GM23338 (cell line): ENCODE data around the gene TSKS. TPM values are rescaled to one million over a fixed set of nuclear protein-coding genes. Genes with fewer than 3 reads are reported as not detected.

Source experiments
- ATAC-seq: fragments of 200-7000 bp; cut with Tn5 transposase; 3 replicates; pipeline ENCODE4 v1.9.1; 2020
- DNase-seq: peaks from one replicate; pipeline ENCODE4 v3.0.0-alpha.2; 2015; ENCODE audit warnings: low spot score
- H2AFZ ChIP-seq: fragments of 200-600 bp; sonication (generic); 2 replicates; pipeline ENCODE4 v1.8.0; 2016; ENCODE audit warnings: antibody characterized with exemption, mild to moderate bottlenecking, moderate library complexity
- H3F3A ChIP-seq: fragments of 200-600 bp; sonication (generic); replicated peaks from 2 replicates; pipeline ENCODE4 v1.8.0; 2017; ENCODE audit warnings: antibody characterized with exemption, mixed run types, low read depth
- H3K27ac ChIP-seq: fragments of 200-600 bp; sonication (generic); 2 replicates; pipeline ENCODE4 v1.6.1; 2016; ENCODE audit warnings: low read depth
- H3K27me3 ChIP-seq: fragments of 200-600 bp; sonication (generic); 2 replicates; pipeline ENCODE4 v1.8.0; 2016; ENCODE audit warnings: mild to moderate bottlenecking, mixed run types, moderate library complexity; ENCODE audit not compliant: insufficient read depth
- H3K36me3 ChIP-seq: fragments of 200-600 bp; sonication (generic); 2 replicates; pipeline ENCODE4 v1.8.0; 2016; ENCODE audit warnings: mild to moderate bottlenecking; ENCODE audit not compliant: insufficient read depth
- H3K4me1 ChIP-seq: fragments of 200-600 bp; sonication (generic); 2 replicates; pipeline ENCODE4 v1.8.0; 2016; ENCODE audit warnings: mild to moderate bottlenecking, moderate library complexity; ENCODE audit not compliant: insufficient read depth
- H3K4me2 ChIP-seq: fragments of 200-600 bp; sonication (generic); 2 replicates; pipeline ENCODE4 v1.7.1; 2017; ENCODE audit warnings: mixed run types
- H3K4me3 ChIP-seq: fragments of 200-600 bp; sonication (generic); 2 replicates; pipeline ENCODE4 v1.6.1; 2016; ENCODE audit warnings: mixed run types
- H3K79me2 ChIP-seq: fragments of 200-600 bp; sonication (generic); replicated peaks from 2 replicates; pipeline ENCODE4 v1.8.0; 2017; ENCODE audit warnings: mild to moderate bottlenecking; ENCODE audit not compliant: insufficient read depth
- H3K9me2 ChIP-seq: fragments of 200-600 bp; sonication (generic); 2 replicates; pipeline ENCODE4 v1.8.0; 2017; ENCODE audit not compliant: insufficient read depth
- H4K20me1 ChIP-seq: fragments of 200-600 bp; sonication (generic); replicated peaks from 2 replicates; pipeline ENCODE4 v1.8.0; 2017; ENCODE audit warnings: mild to moderate bottlenecking; ENCODE audit not compliant: insufficient read depth
- H3K27ac Mint-ChIP-seq: 2 replicates; pipeline ENCODE4 v1.8.0; 2020; ENCODE audit warnings: inconsistent platforms, mild to moderate bottlenecking, moderate library complexity, mixed read lengths
- H3K27me3 Mint-ChIP-seq: 3 replicates; pipeline ENCODE4 v1.8.0; 2022; ENCODE audit warnings: low read depth, mild to moderate bottlenecking, moderate library complexity, mixed read lengths, inconsistent platforms; ENCODE audit not compliant: insufficient read depth, poor library complexity
- H3K36me3 Mint-ChIP-seq: 3 replicates; pipeline ENCODE4 v1.8.0; 2021; ENCODE audit warnings: low read depth, mild to moderate bottlenecking, inconsistent platforms, moderate library complexity, mixed read lengths
- H3K4me1 Mint-ChIP-seq: 3 replicates; pipeline ENCODE4 v1.8.0; 2020; ENCODE audit warnings: mild to moderate bottlenecking, inconsistent platforms, mixed read lengths
- H3K4me3 Mint-ChIP-seq: 3 replicates; pipeline ENCODE4 v1.8.0; 2021; ENCODE audit warnings: moderate library complexity, mild to moderate bottlenecking, inconsistent platforms, mixed read lengths
- H3K9me3 Mint-ChIP-seq: 3 replicates; pipeline ENCODE4 v1.8.0; 2020; ENCODE audit warnings: moderate library complexity, mild to moderate bottlenecking, inconsistent platforms, mixed read lengths
- CTCF ChIP-seq, 2 experiments: fragments of 200-600 bp in 1 of 2; sonication (generic) in 1 of 2; conservative IDR thresholded peaks; 2 replicates each; pipeline versions ENCODE4 v1.5.1 to v1.6.1; 2016 to 2017; ENCODE audit warnings: antibody characterized with exemption in 2 of 2, low read depth in 2 of 2, mild to moderate bottlenecking in 2 of 2, moderate library complexity in 1 of 2
- ZNF114 ChIP-seq: fragments of 250-450 bp; sonication (Bioruptor Pico); IDR thresholded peaks from 2 replicates; pipeline ENCODE4 v1.5.0; 2020; ENCODE audit warnings: mild to moderate bottlenecking, moderate library complexity
- microRNA-seq: library from miRNA; unstranded; fragments of <30 nt; microRNA quantifications from one replicate; pipeline ENCODE4, GENCODE V29; 2017
- polyA plus RNA-seq: library from polyadenylated mRNA; unstranded; fragments of >200 nt; fragmentation: Nextera tagmentation; extraction: Ambion mirVana; gene quantifications from 2 replicates; pipeline ENCODE4 v1.2.1, GENCODE V29; 2016
- small RNA-seq: library from RNA; depleted of rRNA; stranded (forward); fragments of <200 nt; gene quantifications from one replicate; pipeline ENCODE3, GENCODE V24; 2014; ENCODE audit warnings: low replicate concordance
- total RNA-seq: library from RNA; depleted of rRNA; stranded (reverse); fragments of >200 nt; shearing (Covaris generic); gene quantifications from 2 replicates; pipeline ENCODE4 v1.2.3, GENCODE V29; 2014; rRNA removed

The TSKS gene
- total and polyA plus RNA-seq, 2 experiments from 2014 or later, result 0.99 TPM; not detected in 1

DNA sequence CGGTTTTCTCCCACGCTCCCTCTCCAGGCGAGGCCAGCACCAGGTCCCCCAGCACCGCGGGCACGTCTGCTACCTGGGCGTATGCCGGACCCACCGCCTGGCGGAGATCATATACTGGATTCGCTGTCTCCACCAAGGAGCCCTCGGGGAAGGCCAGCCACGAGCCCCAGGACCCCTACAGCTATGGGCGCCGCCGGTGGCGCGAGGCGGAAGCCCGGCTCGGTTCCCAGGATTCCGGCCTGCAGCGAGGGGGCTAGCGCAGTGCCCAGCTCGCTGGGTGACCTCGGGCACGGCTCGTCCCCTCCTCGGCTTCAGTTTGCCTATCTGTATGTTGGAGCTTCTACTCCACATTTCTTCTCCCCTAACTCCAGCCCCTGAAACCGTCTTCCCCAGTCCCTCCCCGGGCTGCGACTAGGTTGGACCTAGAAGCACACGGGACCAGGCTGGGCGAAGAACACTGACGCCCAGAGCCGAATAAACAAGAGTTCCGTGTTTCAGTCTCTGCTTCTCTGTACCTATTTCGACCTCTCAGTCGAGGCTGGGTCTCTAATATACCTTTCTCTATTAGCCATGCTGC lies 72.9 kb downstream of the TSKS start:
- Histone ChIP-seq H3K4me1 (peaks cover 29% of the 10 kb centered on the region), H3K27me3 (no peaks in the 10 kb centered on the region), H4K20me1 (peaks cover 31% of the 10 kb centered on the region), H3K9me2 (no peaks in the 10 kb centered on the region), H3K4me2 (peak overlapping the region; percentile 99), H3K36me3 (peaks cover 5% of the 10 kb centered on the region), H3K4me3 (peak overlapping the region; percentile 97), H2AFZ (no peak overlapping the region; the same call in 1 of the 2 replicates), H3K27ac (peak overlapping the region; percentile 76; the same call in 1 of the 2 replicates), H3K79me2 (peaks cover 14% of the 10 kb centered on the region), H3F3A (peaks cover 52% of the 10 kb centered on the region)
- TF ChIP-seq CTCF (conservative IDR thresholded peaks at IDR 0.05; ENCODE audit: low read depth in 2 of 2), result 0 out of 4 replicates have a peak, but pooled peaks of 1 of the 2 experiments have one; percentile 6
- no peak for TF ChIP-seq ZNF114 (CRISPR knock-in tag)
- Mint-ChIP-seq H3K27ac (peak overlapping the region; percentile 95), H3K36me3 (peaks cover 48% of the 10 kb centered on the region), H3K9me3 (peaks cover 8% of the 10 kb centered on the region), H3K27me3 (peaks cover 37% of the 10 kb centered on the region), H3K4me3 (peak overlapping the region; percentile 94), H3K4me1 (peaks cover 42% of the 10 kb centered on the region)
- DNase-seq, result peak; percentile 34
- ATAC-seq, result peak; percentile 6

Small RNAs within 50 kb of the gene (microRNA-seq; reads per million reads assigned to microRNA genes)
- gene MIR6799, result not detected

Small RNAs within 50 kb of the gene (small RNA-seq; reads per million reads assigned to genes)
- not detected for gene MIR6799
- 0.25 reads per million, percentile 4 among the genes with 10 or more reads in this experiment for gene RNU6-841P

Other genes starting within 250 kb of the TSKS start
- gene RCN3, start 235.3 kb downstream of the TSKS start, total RNA-seq, result 44.0 and 54.8 TPM in 2 replicates
- gene RCN3, start 235.3 kb downstream of the TSKS start, polyA plus RNA-seq, result 40.2 and 45.8 TPM in 2 replicates
- gene NOSIP, start 182.8 kb downstream of the TSKS start, total RNA-seq, result 88.5 and 89.8 TPM in 2 replicates
- gene NOSIP, start 182.8 kb downstream of the TSKS start, polyA plus RNA-seq, result 141 and 143 TPM in 2 replicates
- gene PRRG2, start 182.0 kb downstream of the TSKS start, total RNA-seq, result 3.8 and 10.5 TPM in 2 replicates
- 2.0 and 2.3 TPM in 2 replicates for gene PRRG2, start 182.0 kb downstream of the TSKS start, polyA plus RNA-seq
- gene PRR12, start 172.1 kb downstream of the TSKS start, total RNA-seq, result 32.1 and 41.6 TPM in 2 replicates
- 8.6 and 10.3 TPM in 2 replicates for gene PRR12, start 172.1 kb downstream of the TSKS start, polyA plus RNA-seq
- gene RRAS, start 123.2 kb downstream of the TSKS start, total RNA-seq, result 6.1 and 9.3 TPM in 2 replicates
- gene RRAS, start 123.2 kb downstream of the TSKS start, polyA plus RNA-seq, result 30.0 and 31.0 TPM in 2 replicates
- 47.0 and 53.7 TPM in 2 replicates for gene SCAF1, start 121.1 kb downstream of the TSKS start, total RNA-seq
- 19.7 and 20.2 TPM in 2 replicates for gene SCAF1, start 121.1 kb downstream of the TSKS start, polyA plus RNA-seq
- 89.3 and 164 TPM in 2 replicates for gene IRF3, start 97.4 kb downstream of the TSKS start, total RNA-seq
- 57.4 and 72.4 TPM in 2 replicates for gene IRF3, start 97.4 kb downstream of the TSKS start, polyA plus RNA-seq
- 30.6 and 61.3 TPM in 2 replicates for gene BCL2L12, start 97.4 kb downstream of the TSKS start, total RNA-seq
- gene BCL2L12, start 97.4 kb downstream of the TSKS start, polyA plus RNA-seq, result 102 and 114 TPM in 2 replicates
- gene PRMT1, start 86.0 kb downstream of the TSKS start, total RNA-seq, result 700 and 762 TPM in 2 replicates
- 587 and 590 TPM in 2 replicates for gene PRMT1, start 86.0 kb downstream of the TSKS start, polyA plus RNA-seq
- gene ADM5, start 73.7 kb downstream of the TSKS start, total RNA-seq, result 3.1 and 5.7 TPM in 2 replicates
- 2.6 and 2.8 TPM in 2 replicates for gene ADM5, start 73.7 kb downstream of the TSKS start, polyA plus RNA-seq
- gene CPT1C, start 72.2 kb downstream of the TSKS start, total RNA-seq, result 46.8 and 63.4 TPM in 2 replicates
- 77.3 and 79.3 TPM in 2 replicates for gene CPT1C, start 72.2 kb downstream of the TSKS start, polyA plus RNA-seq
- 110 and 129 TPM in 2 replicates for gene AP2A1, start 3.7 kb upstream of the TSKS start, total RNA-seq
- gene AP2A1, start 3.7 kb upstream of the TSKS start, polyA plus RNA-seq, result 34.1 and 37.2 TPM in 2 replicates
- gene FUZ, start 50.0 kb upstream of the TSKS start, total RNA-seq, result 25.7 and 34.8 TPM in 2 replicates
- 24.3 TPM in 2 replicates for gene FUZ, start 50.0 kb upstream of the TSKS start, polyA plus RNA-seq
- gene MED25, start 55.0 kb upstream of the TSKS start, total RNA-seq, result 47.1 and 58.6 TPM in 2 replicates
- gene MED25, start 55.0 kb upstream of the TSKS start, polyA plus RNA-seq, result 45.6 and 46.4 TPM in 2 replicates
- gene PTOV1, start 87.9 kb upstream of the TSKS start, total RNA-seq, result 194 and 209 TPM in 2 replicates
- gene PTOV1, start 87.9 kb upstream of the TSKS start, polyA plus RNA-seq, result 188 and 225 TPM in 2 replicates
- gene PNKP, start 104.3 kb upstream of the TSKS start, total RNA-seq, result 81.4 and 99.6 TPM in 2 replicates
- gene PNKP, start 104.3 kb upstream of the TSKS start, polyA plus RNA-seq, result 109 and 112 TPM in 2 replicates
- 15.7 and 21.5 TPM in 2 replicates for gene AKT1S1, start 114.0 kb upstream of the TSKS start, total RNA-seq
- gene AKT1S1, start 114.0 kb upstream of the TSKS start, polyA plus RNA-seq, result 28.0 and 28.6 TPM in 2 replicates
- gene TBC1D17, start 114.4 kb upstream of the TSKS start, total RNA-seq, result 12.1 and 19.3 TPM in 2 replicates
- 39.5 and 43.1 TPM in 2 replicates for gene TBC1D17, start 114.4 kb upstream of the TSKS start, polyA plus RNA-seq
- 0.50 and 0.69 TPM in 2 replicates for gene IL4I1, start 133.6 kb upstream of the TSKS start, total RNA-seq
- 0.57 and 0.60 TPM in 2 replicates for gene IL4I1, start 133.6 kb upstream of the TSKS start, polyA plus RNA-seq
- gene ATF5, start 165.9 kb upstream of the TSKS start, total RNA-seq, result 7.4 and 8.2 TPM in 2 replicates
- gene ATF5, start 165.9 kb upstream of the TSKS start, polyA plus RNA-seq, result 9.6 and 10.3 TPM in 2 replicates
- gene NUP62, start 166.2 kb upstream of the TSKS start, total RNA-seq, result 87.7 and 99.4 TPM in 2 replicates
- gene NUP62, start 166.2 kb upstream of the TSKS start, polyA plus RNA-seq, result 54.0 and 55.5 TPM in 2 replicates
- gene SIGLEC11, start 197.9 kb upstream of the TSKS start, total RNA-seq, result not detected in 2 replicates
- not detected in 2 replicates for gene SIGLEC11, start 197.9 kb upstream of the TSKS start, polyA plus RNA-seq